Esophagus (tissue), 2 donors: ENCODE results near the gene PCDH9. TPM values are rescaled to one million over a fixed set of nuclear protein-coding genes. Genes with fewer than 3 reads are reported as not detected.

Source experiments
- H3K27ac ChIP-seq, 2 donors: one replicate each; pipeline ENCODE4 v1.5.1; 2013; ENCODE audit warnings: low read depth in 2 of 2, mild to moderate bottlenecking in 2 of 2, inconsistent platforms in 1 of 2, low read length in 1 of 2, moderate library complexity in 1 of 2
- H3K27me3 ChIP-seq, 2 donors: one replicate each; pipeline ENCODE4 v1.6.1; 2013; ENCODE audit warnings: low read length in 2 of 2, control low read depth in 1 of 2, mild to moderate bottlenecking in 1 of 2; ENCODE audit not compliant: insufficient read depth in 2 of 2, control insufficient read depth in 1 of 2
- H3K36me3 ChIP-seq, 2 donors: one replicate each; pipeline ENCODE4 v1.6.1; 2013; ENCODE audit warnings: low read length in 1 of 2; ENCODE audit not compliant: control insufficient read depth in 2 of 2, insufficient read depth in 2 of 2
- H3K4me1 ChIP-seq, 2 donors: one replicate each; pipeline ENCODE4 v1.6.1; 2013; ENCODE audit warnings: low read length in 1 of 2; ENCODE audit not compliant: control insufficient read depth in 2 of 2, insufficient read depth in 2 of 2
- H3K4me3 ChIP-seq, 2 donors: one replicate each; pipeline ENCODE4 v1.5.1; 2013; ENCODE audit warnings: low read length in 2 of 2, mild to moderate bottlenecking in 2 of 2, low read depth in 1 of 2, moderate library complexity in 1 of 2
- H3K9me3 ChIP-seq, 2 donors: one replicate each; pipeline ENCODE4 v1.6.1; 2013; ENCODE audit warnings: mild to moderate bottlenecking in 2 of 2, low read depth in 1 of 2, low read length in 1 of 2, moderate library complexity in 1 of 2; ENCODE audit not compliant: control insufficient read depth in 2 of 2, insufficient read depth in 1 of 2
- WGBS, 2 donors: extraction: QIAGEN DNeasy Blood & Tissue Kit; methylation state at CpG; one replicate each; pipeline ENCODE4 v1.1.7; 2013; 5-methylcytosine and 5-hydroxymethylcytosine counted together
- polyA plus RNA-seq, 2 donors: library from polyadenylated mRNA; stranded (reverse); fragments of 200-250 nt; gene quantifications; one replicate each; pipeline ENCODE4 v1.2.3, GENCODE V29; 2013
- donor health status: healthy with polysubstance abuse.
- donor health status: Bipolar disorder and iron deficiency.

Gene PCDH9
- polyA plus RNA-seq, 2 donors, result 0.12 to 0.14 TPM

DNA sequence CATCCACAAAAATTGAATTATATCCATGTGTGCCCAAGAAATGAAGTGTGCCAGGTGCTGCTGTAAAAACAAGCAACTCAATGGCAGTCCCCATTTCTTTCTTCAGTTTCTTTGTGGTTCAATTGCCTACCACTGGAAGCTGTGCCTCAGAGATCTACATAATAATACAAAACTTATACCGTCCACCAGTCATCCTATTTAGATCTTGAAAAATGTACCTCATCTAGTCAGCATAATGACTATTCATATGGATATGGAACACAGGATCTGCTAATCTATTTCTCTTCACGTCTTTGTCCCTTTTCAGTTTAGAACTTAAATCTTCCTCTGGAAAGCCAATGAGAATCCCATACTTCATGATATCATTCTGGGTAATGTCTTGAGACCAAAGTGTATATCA, 648.5 kb downstream of the PCDH9 start:
- Histone ChIP-seq H3K36me3 (no peaks in the 10 kb centered on the region), H3K4me1 (no peaks in the 10 kb centered on the region), H3K27me3 (no peaks in the 10 kb centered on the region), H3K27ac (no peak overlapping the region), H3K4me3 (no peak overlapping the region), H3K9me3 (no peaks in the 10 kb centered on the region)
- 88 to 90% methylated on average over 2 of the region's 2 CpGs for WGBS, 2 donors

- H3K4me1 ChIP-seq, result no peaks in the 10 kb centered on the region
- 69% methylated on average over 2 of the region's 2 CpGs for WGBS, 2 donors
- H3K27me3 ChIP-seq, result no peaks in the 10 kb centered on the region
- no peak overlapping the region for H3K4me3 ChIP-seq
- no peak overlapping the region for H3K27ac ChIP-seq
- no peaks in the 10 kb centered on the region for H3K36me3 ChIP-seq
- H3K9me3 ChIP-seq, result no peaks in the 10 kb centered on the region
These were observed 651.8 kb downstream of the PCDH9 start for GRCh38 chr13:66578305-66578704.

DNA sequence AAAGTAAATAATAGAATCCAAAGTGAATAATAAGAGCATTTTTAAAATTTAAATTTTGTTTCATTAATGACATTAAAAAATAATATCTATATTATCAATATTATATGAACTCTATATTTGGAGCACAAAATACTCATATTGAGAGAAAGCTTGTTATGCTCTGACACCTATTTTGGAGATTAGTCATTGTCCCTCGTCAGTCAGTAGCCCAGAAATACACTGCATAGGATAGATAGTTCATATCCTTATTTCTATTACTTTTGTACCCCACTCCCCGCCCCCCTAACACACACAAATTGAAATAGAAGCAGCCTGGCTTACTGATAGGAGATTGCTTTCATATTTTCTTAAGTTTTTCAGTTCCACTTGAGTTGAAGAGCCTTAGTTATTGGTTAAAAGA, 652.8 kb downstream of the PCDH9 start:
- H3K27ac ChIP-seq, result no peak overlapping the region
- H3K4me3 ChIP-seq, result no peak overlapping the region
- H3K9me3 ChIP-seq, result no peaks in the 10 kb centered on the region
- no peaks in the 10 kb centered on the region for H3K36me3 ChIP-seq
- H3K27me3 ChIP-seq, result no peaks in the 10 kb centered on the region
- H3K4me1 ChIP-seq, result no peaks in the 10 kb centered on the region
- WGBS, 2 donors, result 77 to 83% methylated on average over 2 of the region's 2 CpGs

DNA sequence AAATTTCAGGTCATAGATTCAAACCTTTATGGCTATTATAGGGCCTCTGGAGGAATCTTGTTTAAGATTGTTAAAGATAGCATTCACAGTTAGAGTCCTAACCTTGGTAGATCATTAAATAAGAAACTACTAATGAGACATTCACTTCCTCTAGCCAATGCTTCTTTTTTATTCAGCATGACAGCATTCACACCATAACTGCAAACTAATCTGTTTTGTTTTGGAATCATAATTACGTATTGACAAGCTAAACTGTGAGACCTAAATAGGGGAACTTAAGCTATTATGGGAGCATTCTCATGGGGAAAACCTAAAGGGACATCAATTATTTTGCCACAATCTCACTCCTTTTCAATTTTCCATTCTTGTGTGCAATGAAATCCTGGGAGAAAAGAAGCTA, 653.8 kb downstream of the PCDH9 start:
- H3K36me3 ChIP-seq, result no peaks in the 10 kb centered on the region
- no peak overlapping the region for H3K27ac ChIP-seq
- H3K4me3 ChIP-seq, result no peak overlapping the region
- 64 to 86% methylated on average over 1 of the region's 1 CpG for WGBS, 2 donors
- H3K4me1 ChIP-seq, result no peaks in the 10 kb centered on the region
- H3K27me3 ChIP-seq, result no peaks in the 10 kb centered on the region
- H3K9me3 ChIP-seq, result no peaks in the 10 kb centered on the region

DNA sequence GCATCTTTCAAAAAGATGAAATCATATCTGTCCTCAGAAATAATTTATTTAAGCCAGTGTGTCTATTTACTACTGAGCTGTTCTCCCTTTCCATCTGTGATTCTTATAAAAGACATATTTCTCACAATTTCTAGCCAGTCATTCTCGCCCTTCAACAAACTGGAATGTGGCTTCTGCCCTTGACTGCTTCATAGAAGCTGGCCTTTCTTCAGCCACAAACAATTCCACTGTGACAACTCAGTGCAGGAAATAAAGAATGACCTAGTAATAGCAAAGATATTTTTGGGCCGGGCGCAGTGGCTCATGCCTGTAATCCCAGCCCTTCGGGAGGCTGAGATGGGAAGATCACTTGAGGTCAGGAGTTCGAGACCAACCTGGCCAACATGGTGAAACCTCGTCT, 655.5 kb downstream of the PCDH9 start:
- H3K27me3 ChIP-seq, result no peaks in the 10 kb centered on the region
- H3K4me3 ChIP-seq, result no peak overlapping the region
- no peaks in the 10 kb centered on the region for H3K36me3 ChIP-seq
- H3K4me1 ChIP-seq, result no peaks in the 10 kb centered on the region
- H3K27ac ChIP-seq, result no peak overlapping the region
- H3K9me3 ChIP-seq, result no peaks in the 10 kb centered on the region
- WGBS, 2 donors, result 80 to 93% methylated on average over 6 of the region's 6 CpGs

- WGBS, 2 donors, result 83 to 85% methylated on average over 5 of the region's 5 CpGs
- Histone ChIP-seq H3K27ac (no peak overlapping the region), H3K4me1 (no peaks in the 10 kb centered on the region), H3K4me3 (no peak overlapping the region), H3K36me3 (no peaks in the 10 kb centered on the region), H3K27me3 (no peaks in the 10 kb centered on the region), H3K9me3 (no peaks in the 10 kb centered on the region)
These were observed 662.1 kb downstream of the PCDH9 start for GRCh38 chr13:66567899-66568612.

GRCh38 chr13:66565279-66565678, 664.9 kb downstream of the PCDH9 start:
- Histone ChIP-seq H3K27me3 (no peaks in the 10 kb centered on the region), H3K9me3 (no peaks in the 10 kb centered on the region), H3K4me1 (no peaks in the 10 kb centered on the region), H3K27ac (no peak overlapping the region), H3K36me3 (no peaks in the 10 kb centered on the region), H3K4me3 (no peak overlapping the region)

DNA sequence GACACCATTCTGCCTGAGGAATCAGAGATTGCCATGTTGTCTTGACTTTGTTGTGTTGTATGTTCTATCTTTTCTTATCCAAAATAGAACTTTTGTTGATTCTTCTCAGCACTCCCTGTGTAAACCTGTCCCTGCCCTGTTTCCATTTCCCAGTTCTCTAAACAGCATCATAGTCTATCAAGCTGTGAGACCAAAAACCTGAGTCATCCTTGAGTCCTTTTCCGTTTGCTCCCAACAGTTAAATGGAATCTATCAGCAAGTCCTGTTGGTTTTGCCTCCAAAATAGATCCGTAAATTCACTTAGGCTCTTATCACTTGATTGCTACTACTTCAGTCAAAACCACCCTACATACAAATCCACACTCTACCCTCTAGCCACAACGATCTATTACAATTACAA, 667.1 kb downstream of the PCDH9 start:
- Histone ChIP-seq H3K9me3 (no peaks in the 10 kb centered on the region), H3K27ac (no peak overlapping the region), H3K36me3 (no peaks in the 10 kb centered on the region), H3K27me3 (no peaks in the 10 kb centered on the region), H3K4me1 (no peaks in the 10 kb centered on the region), H3K4me3 (no peak overlapping the region)
- 81 to 86% methylated on average over 3 of the region's 3 CpGs for WGBS, 2 donors

GRCh38 chr13:66562054-66562453, 668.1 kb downstream of the PCDH9 start:
- no peaks in the 10 kb centered on the region for H3K4me1 ChIP-seq
- H3K9me3 ChIP-seq, result no peaks in the 10 kb centered on the region
- H3K27me3 ChIP-seq, result no peaks in the 10 kb centered on the region
- H3K36me3 ChIP-seq, result no peaks in the 10 kb centered on the region
- H3K27ac ChIP-seq, result no peak overlapping the region
- no peak overlapping the region for H3K4me3 ChIP-seq
- WGBS, 2 donors, result 75 to 76% methylated on average over 5 of the region's 5 CpGs

DNA sequence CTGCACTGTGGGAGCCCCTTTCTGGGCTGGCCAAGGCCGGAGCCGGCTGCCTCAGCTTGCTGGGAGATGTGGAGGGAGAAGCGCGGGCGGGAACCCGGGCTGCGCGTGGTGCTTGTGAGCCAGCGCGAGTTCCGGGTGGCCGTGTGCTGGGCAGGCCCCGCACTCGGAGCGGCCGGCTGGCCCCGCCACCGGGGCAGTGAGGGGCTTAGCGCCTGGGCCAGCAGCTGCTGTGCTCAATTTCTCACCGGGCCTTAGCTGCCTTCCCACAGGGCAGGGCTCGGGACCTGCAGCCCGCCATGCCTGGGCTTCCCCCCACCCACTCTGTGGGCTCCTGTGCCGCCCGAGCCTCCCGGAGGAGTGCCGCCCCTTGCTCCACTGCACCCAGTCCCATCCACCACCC, 669.1 kb downstream of the PCDH9 start:
- Histone ChIP-seq H3K9me3 (no peaks in the 10 kb centered on the region), H3K4me3 (no peak overlapping the region), H3K27ac (no peak overlapping the region), H3K36me3 (no peaks in the 10 kb centered on the region), H3K4me1 (no peaks in the 10 kb centered on the region), H3K27me3 (no peaks in the 10 kb centered on the region)
- 95 to 98% methylated on average over 23 to 26 of the region's 26 CpGs for WGBS, 2 donors
